ENCODE results near the gene OLAH.

Gene OLAH

DNA sequence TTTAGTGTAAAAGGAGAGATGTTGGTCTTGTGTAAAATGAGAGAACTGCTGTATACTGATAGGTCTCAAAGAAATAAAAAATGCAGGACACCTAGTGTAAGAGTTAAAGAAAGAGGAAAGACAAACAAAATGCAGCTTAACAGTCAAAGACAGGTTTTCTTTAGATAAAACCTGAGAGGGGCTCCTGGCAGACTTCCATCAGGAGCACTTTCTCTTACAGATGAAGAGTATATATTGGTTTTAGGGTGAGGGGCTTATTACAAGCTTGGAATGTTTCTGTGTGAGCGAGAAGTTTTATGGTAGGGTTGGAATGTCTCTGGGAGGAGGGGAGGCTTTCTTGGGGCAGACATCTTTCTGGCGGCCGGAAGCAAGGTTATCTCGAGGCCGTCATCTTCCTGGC lies 28.6 kb downstream of the OLAH start:
- no peak overlapping the region for H3K27ac ChIP-seq (ENCODE audit: low read length)
- H3K4me3 ChIP-seq (ENCODE audit: low read depth in 1 of 2, low read length in 2 of 2): no peak overlapping the region
- no peaks in the 10 kb centered on the region for H3K9me3 ChIP-seq (ENCODE audit: control insufficient read depth in 1 of 2, low read length in 2 of 2)
- no peaks in the 10 kb centered on the region for H3K27me3 ChIP-seq (ENCODE audit: low read depth, low read length)
- H3K36me3 ChIP-seq (ENCODE audit: control insufficient read depth in 1 of 2, insufficient read depth in 2 of 2, low read length in 2 of 2): no peaks in the 10 kb centered on the region
- H3K4me1 ChIP-seq (ENCODE audit: control insufficient read depth in 1 of 2, insufficient read depth in 2 of 2, low read length in 2 of 2): no peaks in the 10 kb centered on the region

- Histone ChIP-seq H3K4me3 (ENCODE audit: low read depth in 1 of 2, low read length in 2 of 2) (no peak overlapping the region), H3K27me3 (ENCODE audit: low read depth, low read length) (no peaks in the 10 kb centered on the region), H3K4me1 (ENCODE audit: control insufficient read depth in 1 of 2, insufficient read depth in 2 of 2, low read length in 2 of 2) (no peaks in the 10 kb centered on the region), H3K36me3 (ENCODE audit: control insufficient read depth in 1 of 2, insufficient read depth in 2 of 2, low read length in 2 of 2) (no peaks in the 10 kb centered on the region), H3K27ac (ENCODE audit: low read length) (no peak overlapping the region), H3K9me3 (ENCODE audit: control insufficient read depth in 1 of 2, low read length in 2 of 2) (no peaks in the 10 kb centered on the region)
Observed at GRCh38 chr10:15075421-15075820, 31.7 kb downstream of the OLAH start.

DNA sequence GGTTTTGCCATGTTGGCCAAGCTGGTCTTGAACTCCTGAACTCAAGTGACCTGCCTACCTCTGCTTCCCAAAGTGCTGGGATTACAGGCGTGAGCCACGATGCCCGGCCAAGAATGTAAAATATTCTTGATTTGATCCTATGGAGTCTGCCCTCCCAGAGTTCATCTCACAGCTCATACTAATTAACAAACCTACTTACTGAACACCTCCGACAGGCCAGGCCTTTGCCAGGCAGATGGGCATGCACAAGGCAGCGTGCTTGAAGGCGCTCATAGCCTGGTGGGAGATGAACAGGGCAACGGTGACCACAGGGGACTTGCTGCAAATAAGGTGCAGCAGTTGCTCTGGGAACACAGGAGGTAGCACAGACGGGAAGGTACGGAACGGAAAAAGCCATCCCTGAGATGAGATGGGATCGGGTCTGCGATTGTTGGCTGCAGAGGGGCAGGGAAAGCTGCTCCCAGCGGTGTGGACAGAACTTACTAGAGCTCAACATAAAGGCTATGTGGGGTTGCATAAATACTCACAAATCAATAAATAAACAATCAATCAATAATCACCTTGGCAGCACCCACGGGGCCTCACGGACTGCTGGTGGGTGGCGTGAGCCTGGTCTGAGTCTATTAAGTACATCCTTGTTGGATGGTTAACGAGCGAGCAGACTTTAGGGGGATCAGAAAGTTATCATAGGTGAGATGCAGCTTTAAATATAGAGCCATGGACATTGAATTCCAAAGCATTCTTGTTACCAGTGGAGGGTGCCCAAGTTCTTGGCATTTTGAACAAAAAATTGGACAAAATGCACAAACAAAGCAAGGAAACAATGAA lies 40.1 kb downstream of the OLAH start:
- peaks cover 5 to 7% of the 10 kb centered on the region in 2 donors for H3K4me1 ChIP-seq (ENCODE audit: control insufficient read depth in 1 of 2, insufficient read depth in 2 of 2, low read length in 2 of 2)
- H3K27ac ChIP-seq (ENCODE audit: low read length): peak overlapping the region; percentile 33
- no peaks in the 10 kb centered on the region for H3K9me3 ChIP-seq (ENCODE audit: control insufficient read depth in 1 of 2, low read length in 2 of 2)
- no peaks in the 10 kb centered on the region for H3K27me3 ChIP-seq (ENCODE audit: low read depth, low read length)
- peak overlapping the region; percentile 64 to 73 for H3K4me3 ChIP-seq (ENCODE audit: low read depth in 1 of 2, low read length in 2 of 2)
- H3K36me3 ChIP-seq (ENCODE audit: control insufficient read depth in 1 of 2, insufficient read depth in 2 of 2, low read length in 2 of 2): no peaks in the 10 kb centered on the region

DNA sequence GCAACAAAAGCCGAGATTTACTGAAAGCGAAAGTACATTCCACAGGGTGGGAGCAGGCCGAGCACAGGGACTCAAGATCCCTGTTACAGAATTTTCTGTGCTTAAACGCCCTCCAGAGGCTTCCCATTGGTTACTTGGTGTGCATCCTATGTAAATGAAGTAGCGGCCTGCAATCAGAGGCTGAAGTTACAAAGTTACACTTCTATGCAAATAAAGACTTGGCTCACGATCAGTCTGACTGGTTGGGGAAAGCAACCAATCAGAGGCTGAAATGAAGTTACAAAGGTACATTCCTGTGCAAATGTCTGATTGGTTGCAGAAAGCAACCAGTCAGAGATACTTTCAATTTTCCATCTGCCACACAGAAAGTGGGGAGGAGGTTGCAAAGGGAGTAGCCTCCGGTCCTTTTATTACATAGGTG lies 40.8 kb downstream of the OLAH start:
- Histone ChIP-seq H3K36me3 (ENCODE audit: control insufficient read depth in 1 of 2, insufficient read depth in 2 of 2, low read length in 2 of 2) (no peaks in the 10 kb centered on the region), H3K9me3 (ENCODE audit: control insufficient read depth in 1 of 2, low read length in 2 of 2) (no peaks in the 10 kb centered on the region), H3K4me3 (ENCODE audit: low read depth in 1 of 2, low read length in 2 of 2) (peak overlapping the region; percentile 64 to 73), H3K27me3 (ENCODE audit: low read depth, low read length) (no peaks in the 10 kb centered on the region), H3K27ac (ENCODE audit: low read length) (peak overlapping the region; percentile 33), H3K4me1 (ENCODE audit: control insufficient read depth in 1 of 2, insufficient read depth in 2 of 2, low read length in 2 of 2) (peaks cover 5 to 7% of the 10 kb centered on the region in 2 donors)

DNA sequence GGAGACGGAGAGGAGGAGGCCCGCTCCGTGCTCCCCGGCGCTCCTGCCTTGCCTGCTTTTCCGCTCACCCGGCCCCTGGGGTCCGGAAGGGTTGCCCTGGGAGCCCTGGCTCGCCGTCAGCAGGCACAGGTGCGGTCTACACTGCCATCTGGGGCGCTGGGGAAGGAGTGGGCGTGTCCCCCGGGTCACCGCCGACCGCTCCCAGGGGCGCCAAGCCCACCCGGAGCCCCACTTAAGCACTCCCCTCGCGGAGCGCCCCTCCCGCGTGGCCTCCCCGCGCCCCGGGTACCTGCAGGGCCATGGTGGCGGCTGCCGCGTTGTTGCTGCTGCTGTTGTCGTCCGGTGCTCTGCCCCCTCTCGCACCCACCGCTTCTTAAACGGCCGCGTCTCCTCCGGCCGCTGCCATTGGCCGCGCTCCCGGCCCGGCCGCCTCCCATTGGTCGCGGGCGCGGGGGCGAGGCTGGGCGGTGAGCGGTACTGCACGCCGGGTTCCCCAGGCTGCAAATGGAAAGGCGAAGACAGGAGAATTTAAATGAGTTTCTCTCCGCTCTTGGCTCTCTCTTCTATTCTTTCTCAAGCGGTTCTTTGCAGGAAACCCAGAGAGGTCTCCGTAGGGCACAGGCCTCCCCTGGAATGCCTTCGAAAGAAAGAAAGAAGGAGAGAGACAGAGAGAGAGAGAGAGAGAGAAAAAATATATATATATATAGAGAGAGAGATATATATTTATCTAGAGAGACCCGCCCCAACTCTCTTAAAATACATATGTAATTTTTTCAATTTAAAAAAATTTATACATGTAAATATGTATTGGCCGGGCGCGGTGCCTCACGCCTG lies 44.9 kb downstream of the OLAH start, which contains the start of gene ACBD7:
Gene ACBD7, minus strand, starts transcription at position 349 of the 834 bp plus-strand sequence. Its CDS starts 48 bp downstream, at position 301.
- Histone ChIP-seq H3K4me3 (ENCODE audit: low read depth in 1 of 2, low read length in 2 of 2) (peak within 1 kb of the TSS; percentile 26 to 87), H3K4me1 (ENCODE audit: control insufficient read depth in 1 of 2, insufficient read depth in 2 of 2, low read length in 2 of 2) (peaks cover 5 to 7% of the 10 kb centered on the region in 2 donors), H3K27ac (ENCODE audit: low read length) (no peak within 1 kb of the TSS), H3K9me3 (ENCODE audit: control insufficient read depth in 1 of 2, low read length in 2 of 2) (no peaks in the 10 kb centered on the region), H3K36me3 (ENCODE audit: control insufficient read depth in 1 of 2, insufficient read depth in 2 of 2, low read length in 2 of 2) (no peaks in the 10 kb centered on the region), H3K27me3 (ENCODE audit: low read depth, low read length) (no peaks in the 10 kb centered on the region)

GRCh38 chr10:15091418-15091817 lies 47.7 kb downstream of the OLAH start:
- H3K27me3 ChIP-seq (ENCODE audit: low read depth, low read length): no peaks in the 10 kb centered on the region
- H3K4me3 ChIP-seq (ENCODE audit: low read depth in 1 of 2, low read length in 2 of 2): no peak overlapping the region

DNA sequence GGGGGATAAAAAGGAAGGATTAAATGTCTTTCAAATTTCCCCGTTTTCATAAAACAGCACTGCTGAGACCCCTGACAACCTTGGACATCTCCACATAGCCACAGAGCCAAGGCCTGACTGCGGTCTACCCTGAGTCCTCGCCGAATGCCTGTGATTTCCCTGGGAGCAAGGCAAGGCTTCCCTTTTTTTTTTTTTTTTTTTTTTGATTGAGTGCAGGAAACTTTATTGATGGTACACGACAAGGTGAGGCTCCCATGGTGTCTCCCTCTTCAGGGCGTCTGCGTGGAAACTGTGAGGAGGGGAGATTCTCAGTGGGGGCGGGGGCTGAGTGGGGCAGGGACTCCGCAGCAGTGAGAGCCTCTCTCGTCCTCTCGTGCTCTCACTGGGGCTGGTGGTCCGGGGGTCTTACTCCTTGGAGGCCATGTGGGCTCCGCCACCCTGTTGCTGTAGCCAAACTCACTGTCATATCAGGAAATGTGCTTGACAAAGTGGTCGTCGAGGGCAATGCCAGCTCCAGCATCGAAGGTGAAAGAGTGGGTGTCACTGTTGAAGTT lies 49.2 kb downstream of the OLAH start:
- Histone ChIP-seq H3K27ac (ENCODE audit: low read length) (no peak overlapping the region), H3K4me1 (ENCODE audit: control insufficient read depth in 1 of 2, insufficient read depth in 2 of 2, low read length in 2 of 2) (peaks cover 0 to 12% of the 10 kb centered on the region in 2 donors), H3K27me3 (ENCODE audit: low read depth, low read length) (no peaks in the 10 kb centered on the region), H3K36me3 (ENCODE audit: control insufficient read depth in 1 of 2, insufficient read depth in 2 of 2, low read length in 2 of 2) (peaks cover 0 to 7% of the 10 kb centered on the region in 2 donors), H3K4me3 (ENCODE audit: low read depth in 1 of 2, low read length in 2 of 2) (no peak overlapping the region), H3K9me3 (ENCODE audit: control insufficient read depth in 1 of 2, low read length in 2 of 2) (no peaks in the 10 kb centered on the region)

More at GRCh38 chr10:15091418-15091817, 47.7 kb downstream of the OLAH start:
- Histone ChIP-seq H3K9me3 (ENCODE audit: control insufficient read depth in 1 of 2, low read length in 2 of 2) (no peaks in the 10 kb centered on the region), H3K36me3 (ENCODE audit: control insufficient read depth in 1 of 2, insufficient read depth in 2 of 2, low read length in 2 of 2) (no peaks in the 10 kb centered on the region), H3K4me1 (ENCODE audit: control insufficient read depth in 1 of 2, insufficient read depth in 2 of 2, low read length in 2 of 2) (peaks cover 0 to 6% of the 10 kb centered on the region in 2 donors), H3K27ac (ENCODE audit: low read length) (no peak overlapping the region)

- Histone ChIP-seq H3K27ac (ENCODE audit: low read length) (no peak overlapping the region), H3K4me1 (ENCODE audit: control insufficient read depth in 1 of 2, insufficient read depth in 2 of 2, low read length in 2 of 2) (peaks cover 0 to 19% of the 10 kb centered on the region in 2 donors), H3K4me3 (ENCODE audit: low read depth in 1 of 2, low read length in 2 of 2) (peak overlapping the region; percentile 83 to 95), H3K9me3 (ENCODE audit: control insufficient read depth in 1 of 2, low read length in 2 of 2) (no peaks in the 10 kb centered on the region), H3K36me3 (ENCODE audit: control insufficient read depth in 1 of 2, insufficient read depth in 2 of 2, low read length in 2 of 2) (peaks cover 0 to 7% of the 10 kb centered on the region in 2 donors), H3K27me3 (ENCODE audit: low read depth, low read length) (no peaks in the 10 kb centered on the region)
Observed at GRCh38 chr10:15096661-15097010, 52.9 kb downstream of the OLAH start.

GRCh38 chr10:15097011-15097812 lies 53.5 kb downstream of the OLAH start, which contains the start of gene RPP38:
RPP38 (plus strand) TSS chr10:15097355; CDS start chr10:15103315, 5,960 bp downstream.
- Histone ChIP-seq H3K27me3 (ENCODE audit: low read depth, low read length) (no peaks in the 10 kb centered on the region), H3K4me1 (ENCODE audit: control insufficient read depth in 1 of 2, insufficient read depth in 2 of 2, low read length in 2 of 2) (peaks cover 0 to 19% of the 10 kb centered on the region in 2 donors), H3K36me3 (ENCODE audit: control insufficient read depth in 1 of 2, insufficient read depth in 2 of 2, low read length in 2 of 2) (peaks cover 0 to 11% of the 10 kb centered on the region in 2 donors), H3K27ac (ENCODE audit: low read length) (peak within 1 kb of the TSS; percentile 91), H3K4me3 (ENCODE audit: low read depth in 1 of 2, low read length in 2 of 2) (peak within 1 kb of the TSS; percentile 83 to 95), H3K9me3 (ENCODE audit: control insufficient read depth in 1 of 2, low read length in 2 of 2) (no peaks in the 10 kb centered on the region)

DNA sequence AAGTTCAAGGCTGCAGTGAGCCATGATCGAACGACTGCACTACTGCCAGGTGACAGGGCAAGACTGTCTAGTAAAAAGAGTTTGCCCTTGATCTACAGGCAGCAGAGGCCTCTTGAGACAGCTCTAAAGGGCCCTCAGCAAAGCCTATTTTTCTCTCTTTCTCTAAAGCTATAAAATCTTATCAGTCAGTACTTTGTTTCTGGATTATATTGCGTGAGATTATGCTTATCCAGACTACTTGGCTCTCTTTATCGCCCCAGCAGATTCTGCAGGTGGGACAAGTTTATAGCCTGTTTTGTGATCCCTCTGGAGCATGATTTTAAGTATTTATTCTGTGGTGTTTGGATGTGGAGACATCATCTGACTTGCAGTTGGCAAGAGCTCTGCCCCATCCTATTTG lies 56.1 kb downstream of the OLAH start:
- no peak overlapping the region for H3K27ac ChIP-seq (ENCODE audit: low read length)
- no peak overlapping the region for H3K4me3 ChIP-seq (ENCODE audit: low read depth in 1 of 2, low read length in 2 of 2)
- H3K36me3 ChIP-seq (ENCODE audit: control insufficient read depth in 1 of 2, insufficient read depth in 2 of 2, low read length in 2 of 2): peaks cover 12 to 33% of the 10 kb centered on the region in 2 donors
- H3K4me1 ChIP-seq (ENCODE audit: control insufficient read depth in 1 of 2, insufficient read depth in 2 of 2, low read length in 2 of 2): peaks cover 0 to 19% of the 10 kb centered on the region in 2 donors
- H3K9me3 ChIP-seq (ENCODE audit: control insufficient read depth in 1 of 2, low read length in 2 of 2): no peaks in the 10 kb centered on the region
- H3K27me3 ChIP-seq (ENCODE audit: low read depth, low read length): no peaks in the 10 kb centered on the region
